Peyer's patch (tissue), 4 donors: ENCODE data around the gene SCRN2.

Experiments
- POLR2A ChIP-seq, 2 donors: fragments of 450-650 bp; IDR thresholded peaks; one replicate each; pipeline ENCODE4 v1.5.1; 2017; ENCODE audit warnings: antibody characterized with exemption in 2 of 2, mild to moderate bottlenecking in 2 of 2, moderate library complexity in 2 of 2
- TF ChIP-seq, protein P1 (sequence below), 6 experiments: fragments of 450-650 bp in 4 of 6; fragments of 200-600 bp in 2 of 6; sonication (generic) in 1 of 6; IDR thresholded peaks; one replicate each; pipeline ENCODE4 v1.5.1; 2017 to 2019; ENCODE audit warnings: antibody characterized with exemption in 6 of 6, mild to moderate bottlenecking in 3 of 6, moderate library complexity in 1 of 6

- peak; percentile 82 to 95 for TF ChIP-seq POLR2A (IDR thresholded peaks at IDR 0.05)
- TF ChIP-seq, protein P1, sequence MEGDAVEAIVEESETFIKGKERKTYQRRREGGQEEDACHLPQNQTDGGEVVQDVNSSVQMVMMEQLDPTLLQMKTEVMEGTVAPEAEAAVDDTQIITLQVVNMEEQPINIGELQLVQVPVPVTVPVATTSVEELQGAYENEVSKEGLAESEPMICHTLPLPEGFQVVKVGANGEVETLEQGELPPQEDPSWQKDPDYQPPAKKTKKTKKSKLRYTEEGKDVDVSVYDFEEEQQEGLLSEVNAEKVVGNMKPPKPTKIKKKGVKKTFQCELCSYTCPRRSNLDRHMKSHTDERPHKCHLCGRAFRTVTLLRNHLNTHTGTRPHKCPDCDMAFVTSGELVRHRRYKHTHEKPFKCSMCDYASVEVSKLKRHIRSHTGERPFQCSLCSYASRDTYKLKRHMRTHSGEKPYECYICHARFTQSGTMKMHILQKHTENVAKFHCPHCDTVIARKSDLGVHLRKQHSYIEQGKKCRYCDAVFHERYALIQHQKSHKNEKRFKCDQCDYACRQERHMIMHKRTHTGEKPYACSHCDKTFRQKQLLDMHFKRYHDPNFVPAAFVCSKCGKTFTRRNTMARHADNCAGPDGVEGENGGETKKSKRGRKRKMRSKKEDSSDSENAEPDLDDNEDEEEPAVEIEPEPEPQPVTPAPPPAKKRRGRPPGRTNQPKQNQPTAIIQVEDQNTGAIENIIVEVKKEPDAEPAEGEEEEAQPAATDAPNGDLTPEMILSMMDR (IDR thresholded peaks at IDR 0.05), result peak in 4 of 6 experiments; percentile 12 to 56 (median 44)
Measured at GRCh38 chr17:47850692-47851573, 9.9 kb upstream of the SCRN2 start, which contains the start of gene SP6.
